Panc1 (cell line): Measurements from ENCODE around the gene KDM4B. TPM values are rescaled to one million over a fixed set of nuclear protein-coding genes. Genes with fewer than 3 reads are reported as not detected.

Experiments
- ATAC-seq: fragments of 200-7000 bp; cut with Tn5 transposase; 2 replicates; pipeline ENCODE4 v1.9.1; 2020; ENCODE audit warnings: mild to moderate bottlenecking, moderate library complexity
- BruUV-seq: library from RNA; stranded (reverse); fragments of 400-500 nt; replicated peaks from 2 replicates; lab custom pipeline; 2021; lab: Mats Ljungman, UMichigan
- CTCF ChIA-PET: fragments of 300-600 bp; sonication (Branson Sonifier 250); formaldehyde crosslinking; loops from one replicate; lab custom pipeline; 2022; ENCODE audit warnings: antibody characterized with exemption; lab: Charles Lee
- POLR2A ChIA-PET: fragments of 300-600 bp; sonication (Branson Sonifier 250); formaldehyde crosslinking; loops from one replicate; lab custom pipeline; 2022; ENCODE audit warnings: antibody characterized with exemption; lab: Charles Lee
- DNase-seq: peaks from one replicate; pipeline ENCODE4 v3.0.0-alpha.2; 2010; ENCODE audit warnings: low read depth, low spot score
- H3K27ac ChIP-seq: 2 replicates; pipeline ENCODE4 v1.5.1; 2011; ENCODE audit warnings: mild to moderate bottlenecking, low read length, inconsistent platforms
- H3K27me3 ChIP-seq: fragments of 200-500 bp; sonication (Bioruptor generic); 2 replicates; pipeline ENCODE4 v1.6.0; 2014; ENCODE audit warnings: low read length, inconsistent platforms; ENCODE audit not compliant: control insufficient read depth, insufficient read depth
- H3K36me3 ChIP-seq: fragments of 200-500 bp; sonication (Bioruptor generic); 2 replicates; pipeline ENCODE4 v1.5.1; 2014; ENCODE audit warnings: inconsistent platforms, mild to moderate bottlenecking, low read length, moderate library complexity; ENCODE audit not compliant: control insufficient read depth, insufficient read depth
- H3K4me1 ChIP-seq: 2 replicates; pipeline ENCODE4 v1.5.1; 2011; ENCODE audit warnings: inconsistent platforms, mild to moderate bottlenecking, low read length, moderate library complexity; ENCODE audit not compliant: control insufficient read depth, insufficient read depth
- H3K4me3 ChIP-seq, 2 experiments: 2 replicates each; pipeline ENCODE4 v1.5.1; 2011 to 2012; ENCODE audit warnings: low read depth in 2 of 2, low read length in 2 of 2, mild to moderate bottlenecking in 2 of 2, inconsistent platforms in 1 of 2, moderate library complexity in 1 of 2
- H3K9me3 ChIP-seq: fragments of 200-500 bp; sonication (Bioruptor generic); 2 replicates; pipeline ENCODE4 v1.5.1; 2014; ENCODE audit warnings: low read depth, mild to moderate bottlenecking, inconsistent platforms, low read length, moderate library complexity; ENCODE audit not compliant: control insufficient read depth, insufficient read depth
- CTCF ChIP-seq: fragments of 450-650 bp; IDR thresholded peaks from 2 replicates; pipeline ENCODE4 v1.5.1; 2017; ENCODE audit warnings: mild to moderate bottlenecking
- POLR2AphosphoS5 ChIP-seq: IDR thresholded peaks from 2 replicates; pipeline ENCODE4 v1.6.1; 2012; ENCODE audit warnings: mild to moderate bottlenecking, low read depth, low read length, moderate library complexity
- REST ChIP-seq, 2 experiments: IDR thresholded peaks; 2 replicates each; pipeline ENCODE4 v1.6.1; 2011 to 2012; ENCODE audit warnings: low read depth in 2 of 2, control low read depth in 1 of 2, low read length in 1 of 2, mild to moderate bottlenecking in 1 of 2, moderate library complexity in 1 of 2; ENCODE audit not compliant: insufficient read depth in 1 of 2
- SIN3A ChIP-seq: IDR thresholded peaks from 2 replicates; pipeline ENCODE4 v1.6.1; 2012; ENCODE audit warnings: low read depth, mild to moderate bottlenecking, low read length, moderate library complexity, borderline replicate concordance; ENCODE audit not compliant: insufficient read depth
- TCF7L2 ChIP-seq: IDR thresholded peaks from 2 replicates; pipeline ENCODE4 v1.6.1; 2011; ENCODE audit warnings: mild to moderate bottlenecking, low read depth, low read length, inconsistent platforms
- in situ Hi-C: cut with HindIII; loops from 2 replicates; pipeline ENCODE4 v1.10.0; 2016; ENCODE audit warnings: low sequenced_read_pairs, low pct_unique_long_range_greater_than_20kb
- intact Hi-C: fragments of 100-400 bp; cut with micrococcal nuclease; formaldehyde crosslinking; loops from one replicate; pipeline ENCODE4 v1.10.0; 2022; ENCODE audit not compliant: unreplicated experiment
- total RNA-seq: library from RNA; stranded (reverse); gene quantifications from one replicate; pipeline ENCODE4 v1.2.1, GENCODE V29; 2021; ENCODE audit not compliant: unreplicated experiment

KDM4B gene
- total RNA-seq, 1 experiment from 2014 or later: 18.4 TPM

- no peak overlapping the region for H3K27ac ChIP-seq
- in situ Hi-C loops (no loop called here), intact Hi-C loops (no loop called here)
- no peak for DNase-seq
- CTCF ChIA-PET: no interaction called here
- no peaks in the 10 kb centered on the region for H3K27me3 ChIP-seq
- no peaks in the 10 kb centered on the region for H3K36me3 ChIP-seq
- no peaks in the 10 kb centered on the region for H3K9me3 ChIP-seq
- no peaks in the 10 kb centered on the region for H3K4me1 ChIP-seq
- no peak for ATAC-seq
- TF ChIP-seq TCF7L2: no peak
- TF ChIP-seq REST (IDR thresholded peaks at IDR 0.05; ENCODE audit: insufficient read depth in 1 of 2, low read depth in 2 of 2, low read length in 1 of 2): no peak
- TF ChIP-seq SIN3A: no peak
- TF ChIP-seq POLR2AphosphoS5: no peak
- TF ChIP-seq CTCF: no peak
- no peak overlapping the region for H3K4me3 ChIP-seq
- POLR2A ChIA-PET: interaction anchor here (0.6 kb wide), 1 partner anchor 264 kb away, joined by 10 read pairs; no protein-coding TSS in a partner anchor
- no TSS peak for BruUV-seq
Measured at GRCh38 chr19:5141129-5141849, 172.4 kb downstream of the KDM4B start.

GRCh38 chr19:5141850-5142724 is 173.2 kb downstream of the KDM4B start:
- H3K27ac ChIP-seq: no peak overlapping the region
- intact Hi-C loops: no loop called here

More at GRCh38 chr19:5141850-5142724, 173.2 kb downstream of the KDM4B start:
- no peaks in the 10 kb centered on the region for H3K4me1 ChIP-seq
- H3K27me3 ChIP-seq: no peaks in the 10 kb centered on the region
- ChIA-PET POLR2A (interaction anchor here (0.6 kb wide), 1 partner anchor 263 kb away, joined by 10 read pairs; no protein-coding TSS in a partner anchor), CTCF (no interaction called here)
- in situ Hi-C loops: no loop called here
- no TSS peak for BruUV-seq
- TF ChIP-seq REST (IDR thresholded peaks at IDR 0.05; ENCODE audit: insufficient read depth in 1 of 2, low read depth in 2 of 2, low read length in 1 of 2): no peak
- no peak for TF ChIP-seq TCF7L2
- TF ChIP-seq CTCF: no peak
- no peak for TF ChIP-seq POLR2AphosphoS5
- no peak for TF ChIP-seq SIN3A
- H3K4me3 ChIP-seq: no peak overlapping the region
- H3K9me3 ChIP-seq: no peaks in the 10 kb centered on the region
- ATAC-seq (no peak), DNase-seq (no peak)
- no peaks in the 10 kb centered on the region for H3K36me3 ChIP-seq
